Measurements from ENCODE around the gene TMEM185B. TPM values are rescaled to one million over a fixed set of nuclear protein-coding genes. Genes with fewer than 3 reads are reported as not detected.
"Not testable (repeated sequence)": the region's sequence is repeated elsewhere in the genome, so short reads cannot be mapped to it uniquely, and the experiment has no call there.

Gene TMEM185B
- polyA plus RNA-seq, 3 donors: 24.5 to 27.5 (median 26.4) TPM

DNA sequence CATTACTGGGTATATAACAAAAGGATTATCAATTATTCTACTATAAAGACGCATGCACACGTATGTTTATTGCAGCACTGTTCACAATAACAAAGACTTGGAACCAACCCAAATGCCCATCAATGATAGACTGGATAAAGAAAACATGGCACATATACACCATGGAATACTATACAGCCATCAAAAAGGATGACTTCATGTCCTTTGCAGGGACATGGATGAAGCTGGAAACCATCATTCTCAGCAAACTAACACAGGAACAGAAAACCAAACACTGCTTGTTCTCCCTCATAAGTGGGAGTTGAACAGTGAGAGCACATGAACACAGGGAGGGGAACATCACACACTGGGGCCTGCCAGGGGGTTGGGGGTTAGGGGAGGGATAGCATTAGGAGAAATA is 12.0 kb upstream of the TMEM185B start:
- DNase-seq (ENCODE audit: low read depth in 3 of 3, low spot score in 2 of 3): not testable (repeated sequence)

DNA sequence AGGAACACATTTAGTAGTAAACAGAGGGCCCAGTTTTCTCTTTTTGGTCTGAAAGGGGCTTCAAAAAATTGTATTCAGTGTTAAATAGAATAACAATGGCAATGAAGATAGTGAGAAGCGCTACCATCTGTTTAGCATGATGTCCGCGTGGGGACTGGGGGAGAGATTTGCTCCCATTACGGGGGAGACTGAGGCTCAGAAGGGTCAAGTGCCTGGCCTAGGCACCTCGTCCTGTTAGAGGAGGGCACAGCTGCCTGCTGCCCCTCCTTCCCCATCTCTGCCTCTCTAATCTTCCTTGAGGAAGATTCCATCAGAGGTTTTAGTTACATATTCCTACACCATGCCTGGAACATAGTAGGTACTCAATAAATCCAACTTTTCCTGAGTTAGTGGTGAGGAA is 10.1 kb upstream of the TMEM185B start:
- DNase-seq (ENCODE audit: low read depth in 3 of 3, low spot score in 2 of 3): no peak

GRCh38 chr2:120231974-120232635 is 8.9 kb upstream of the TMEM185B start:
- no peak for DNase-seq (ENCODE audit: low read depth in 3 of 3, low spot score in 2 of 3)

DNA sequence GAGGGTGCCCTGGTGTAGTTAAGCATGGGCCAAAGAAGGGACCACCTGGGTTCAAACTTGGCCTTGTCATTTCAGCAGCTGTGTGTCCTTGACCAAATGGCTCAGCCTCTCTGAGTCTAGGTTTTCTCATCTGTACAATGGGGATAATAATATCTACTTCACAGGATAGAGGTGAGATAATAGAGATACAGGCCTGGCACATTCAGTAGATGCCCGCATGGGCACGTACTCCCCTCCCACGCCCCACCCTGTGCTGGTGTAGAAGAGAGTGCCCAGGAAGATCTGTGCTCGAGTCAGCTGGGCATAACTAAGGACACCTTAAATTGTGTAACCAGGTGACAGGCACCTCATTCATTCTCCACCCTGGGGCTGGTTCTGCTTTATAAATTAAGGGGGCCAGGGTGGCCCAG is 8.4 kb upstream of the TMEM185B start:
- no peak for DNase-seq (ENCODE audit: low read depth in 3 of 3, low spot score in 2 of 3)

- DNase-seq (ENCODE audit: low read depth in 3 of 3, low spot score in 2 of 3): no peak
Observed at GRCh38 chr2:120230515-120231471, 7.6 kb upstream of the TMEM185B start.

GRCh38 chr2:120229341-120229740 is 6.1 kb upstream of the TMEM185B start:
- DNase-seq (ENCODE audit: low read depth in 3 of 3, low spot score in 2 of 3): no peak

- DNase-seq (ENCODE audit: low read depth in 3 of 3, low spot score in 2 of 3): no peak
Observed at GRCh38 chr2:120228503-120228902, 5.3 kb upstream of the TMEM185B start.

- DNase-seq (ENCODE audit: low read depth in 3 of 3, low spot score in 2 of 3): no peak
Observed at GRCh38 chr2:120227111-120227991, 4.2 kb upstream of the TMEM185B start.

- DNase-seq (ENCODE audit: low read depth in 3 of 3, low spot score in 2 of 3): no peak
Observed at GRCh38 chr2:120226316-120226715, 3.1 kb upstream of the TMEM185B start.

- no peak for DNase-seq (ENCODE audit: low read depth in 3 of 3, low spot score in 2 of 3)
Observed at GRCh38 chr2:120225549-120226065, 2.4 kb upstream of the TMEM185B start.

DNA sequence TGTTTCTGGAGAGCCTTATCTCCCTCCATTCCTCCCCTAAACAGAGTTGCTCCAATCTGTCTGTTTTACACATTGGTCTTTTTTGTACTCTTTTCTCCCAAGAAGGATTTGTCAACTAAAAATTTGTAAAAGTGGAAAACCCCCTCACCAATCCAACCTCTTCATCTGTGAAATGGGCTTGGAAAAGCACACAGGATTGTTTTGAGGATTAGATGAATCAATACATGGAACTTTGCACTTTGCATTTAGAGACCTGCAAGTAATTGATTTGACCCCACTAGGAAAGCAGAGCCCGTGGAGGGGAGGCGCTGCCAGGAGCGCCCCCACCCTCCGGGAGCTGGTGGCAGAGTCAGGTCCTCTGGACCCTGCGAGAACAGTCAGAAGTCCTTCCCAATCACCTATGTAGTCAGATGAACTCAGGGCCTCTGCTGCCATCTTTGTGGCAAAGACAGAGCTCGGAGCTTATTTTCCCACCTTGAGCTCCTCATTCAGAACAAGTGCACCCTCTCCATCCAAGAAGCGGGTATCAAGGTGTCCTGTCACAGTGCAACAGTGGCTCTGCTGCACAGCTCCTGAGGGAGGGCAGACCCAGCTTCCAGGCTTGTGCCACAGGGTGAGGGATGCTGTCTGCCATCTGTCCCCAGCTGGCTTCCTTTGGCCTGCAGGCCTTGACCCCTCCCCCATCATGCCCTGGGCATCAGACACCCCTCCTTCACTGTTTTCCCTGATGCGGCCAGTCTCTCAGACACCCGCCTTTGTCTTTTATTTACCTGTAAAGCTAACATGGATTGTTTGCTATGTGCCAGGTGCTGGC is 1.7 kb upstream of the TMEM185B start:
- no peak for DNase-seq (ENCODE audit: low read depth in 3 of 3, low spot score in 2 of 3)

DNA sequence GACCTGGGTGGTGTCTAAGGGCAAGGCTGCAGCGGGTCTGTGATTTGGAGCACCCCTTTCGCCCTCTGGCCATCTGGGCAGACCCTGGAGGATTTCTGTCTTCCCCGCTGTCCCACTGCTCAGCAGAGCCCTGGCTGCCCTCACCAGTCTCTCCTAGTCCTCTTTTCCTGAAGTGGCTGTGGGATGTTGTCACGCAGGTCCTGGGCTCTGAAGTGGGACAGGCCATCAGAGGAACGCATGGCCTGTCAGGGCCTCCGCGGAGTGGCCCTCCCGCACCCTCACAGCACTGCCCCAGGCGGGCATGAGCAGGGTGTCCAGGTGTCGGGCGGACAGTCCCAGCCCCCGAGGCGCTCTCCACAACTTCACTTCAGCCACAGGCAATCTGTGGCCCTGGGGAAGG is 1.1 kb upstream of the TMEM185B start:
- DNase-seq (ENCODE audit: low read depth in 3 of 3, low spot score in 2 of 3): no peak

- DNase-seq (ENCODE audit: low read depth in 3 of 3, low spot score in 2 of 3): no peak
Observed at GRCh38 chr2:120222186-120223033, 790 bp downstream of the TMEM185B start.

DNA sequence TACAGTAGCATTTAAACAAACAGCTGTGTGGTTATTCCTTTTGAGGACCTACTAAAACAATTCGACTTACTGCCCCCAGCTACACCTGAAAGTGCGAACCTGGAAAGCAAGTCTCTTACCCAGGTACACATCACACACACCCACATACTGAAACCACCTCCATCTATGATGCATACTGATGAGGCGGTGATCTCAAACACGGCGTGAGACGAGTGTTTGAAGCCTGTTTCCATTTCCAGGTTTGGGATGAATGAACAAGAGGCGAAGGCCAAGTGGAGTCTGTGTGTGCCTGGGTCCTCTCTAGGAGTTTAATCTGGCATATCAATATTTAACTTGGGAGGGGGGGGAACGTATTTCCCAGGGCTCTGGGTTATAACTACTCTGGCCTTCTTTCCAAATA is 1.6 kb downstream of the TMEM185B start:
- no peak for DNase-seq (ENCODE audit: low read depth in 3 of 3, low spot score in 2 of 3)

DNA sequence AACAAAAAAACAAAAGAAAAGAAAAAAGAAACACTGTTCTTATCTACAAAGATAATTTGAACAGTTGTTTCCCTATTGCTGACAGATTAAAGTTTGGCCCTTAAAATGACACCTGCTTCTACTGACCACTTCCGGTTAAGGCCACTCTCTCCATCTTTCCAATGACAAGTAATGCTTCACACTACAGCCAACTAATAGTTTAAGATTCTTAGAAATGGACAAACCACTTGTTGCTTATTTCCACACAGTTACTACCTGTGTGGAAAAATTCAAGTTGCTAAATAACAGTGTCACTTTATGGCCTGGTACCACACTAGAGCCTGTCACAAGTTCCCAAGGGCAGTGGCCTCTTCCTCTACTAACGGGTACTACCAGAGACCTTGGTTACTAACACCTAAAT is 2.4 kb downstream of the TMEM185B start:
- no peak for DNase-seq (ENCODE audit: low read depth in 3 of 3, low spot score in 2 of 3)

DNA sequence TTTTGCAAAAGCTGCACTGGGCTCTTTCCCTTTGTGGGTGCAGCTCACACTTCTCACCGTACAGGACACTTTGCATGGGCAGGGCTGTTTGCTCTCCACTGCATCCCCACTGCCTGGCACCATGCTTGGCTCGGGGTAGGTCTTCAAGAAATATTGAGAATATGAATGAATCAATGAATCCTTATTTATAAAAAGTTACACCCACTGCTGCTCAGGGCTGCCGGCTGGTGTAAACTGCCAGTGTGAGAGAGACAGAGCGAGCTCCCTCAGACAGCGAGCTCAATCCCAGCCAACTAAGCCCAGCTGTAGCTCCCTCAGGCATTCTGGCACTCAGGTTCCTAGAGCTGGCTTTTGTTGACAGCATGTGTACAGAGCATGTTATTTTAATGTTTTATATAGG is 3.4 kb downstream of the TMEM185B start:
- no peak for DNase-seq (ENCODE audit: low read depth in 3 of 3, low spot score in 2 of 3)

- DNase-seq (ENCODE audit: low read depth in 3 of 3, low spot score in 2 of 3): no peak
Observed at GRCh38 chr2:120219291-120219690, 3.9 kb downstream of the TMEM185B start.

DNA sequence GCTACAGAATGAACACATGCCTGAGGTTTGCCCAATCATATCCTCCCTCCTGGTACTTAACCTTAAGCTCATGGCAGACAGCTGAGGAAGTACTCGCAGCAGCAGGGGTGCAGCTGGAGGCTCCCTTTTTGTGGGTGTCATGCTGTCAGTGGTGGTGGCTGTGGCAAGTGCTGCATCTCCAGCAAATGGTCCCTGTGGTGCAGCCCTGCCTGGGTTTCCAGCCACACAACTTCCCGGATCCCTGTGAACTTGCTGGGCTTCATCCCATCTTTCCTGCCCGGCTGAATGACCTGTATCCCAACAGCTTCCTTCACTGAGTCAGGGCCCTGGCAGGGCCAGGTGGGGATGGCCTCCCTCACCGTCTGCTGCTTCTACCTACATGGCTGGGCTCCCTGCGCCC is 5.0 kb downstream of the TMEM185B start:
- DNase-seq (ENCODE audit: low read depth in 3 of 3, low spot score in 2 of 3): no peak

- no peak for DNase-seq (ENCODE audit: low read depth in 3 of 3, low spot score in 2 of 3)
Observed at GRCh38 chr2:120210270-120210693, 12.9 kb downstream of the TMEM185B start.

Measured in right renal cortex interstitium (tissue), 3 donors.